IPS DF 4.7 (cell line): ENCODE data around the gene BOLA3.
"Not testable (repeated sequence)": the region's sequence is repeated elsewhere in the genome, so short reads cannot be mapped to it uniquely, and the experiment has no call there.

Experiments used
- DNase-seq: peaks from one replicate; pipeline ENCODE4 v3.0.0-alpha.2; 2013; ENCODE audit warnings: low spot score; ENCODE audit errors: extremely low read depth

BOLA3 gene

GRCh38 chr2:74149247-74149525 lies 1.5 kb upstream of the BOLA3 start:
- DNase-seq, result no peak

GRCh38 chr2:74148457-74149246 lies 940 bp upstream of the BOLA3 start:
- DNase-seq, result no peak

GRCh38 chr2:74146929-74147726 lies 584 bp downstream of the BOLA3 start:
- DNase-seq, result no peak

- DNase-seq, result no peak
Observed at GRCh38 chr2:74142340-74142739, 5.4 kb downstream of the BOLA3 start.

GRCh38 chr2:74138600-74139323 lies 8.9 kb downstream of the BOLA3 start:
- DNase-seq, result no peak

- no peak for DNase-seq
Observed at GRCh38 chr2:74137651-74138599, 9.8 kb downstream of the BOLA3 start.

- DNase-seq, result no peak
Observed at GRCh38 chr2:74131901-74132300, 15.8 kb downstream of the BOLA3 start.

GRCh38 chr2:74130211-74130995 lies 17.3 kb downstream of the BOLA3 start:
- no peak for DNase-seq

- no peak for DNase-seq
Observed at GRCh38 chr2:74128206-74128605, 19.5 kb downstream of the BOLA3 start.

GRCh38 chr2:74123955-74124354 lies 23.8 kb downstream of the BOLA3 start:
- DNase-seq, result not testable (repeated sequence)

- not testable (repeated sequence) for DNase-seq
Observed at GRCh38 chr2:74121846-74122245, 25.9 kb downstream of the BOLA3 start.

GRCh38 chr2:74119912-74120825 lies 27.5 kb downstream of the BOLA3 start:
- no peak for DNase-seq

- no peak for DNase-seq
Observed at GRCh38 chr2:74119339-74119738, 28.4 kb downstream of the BOLA3 start.

- no peak for DNase-seq
Observed at GRCh38 chr2:74111380-74111779, 36.3 kb downstream of the BOLA3 start.

- no peak for DNase-seq
Observed at GRCh38 chr2:74110537-74110936, 37.2 kb downstream of the BOLA3 start.

- DNase-seq, result no peak
Observed at GRCh38 chr2:74109551-74109950, 38.2 kb downstream of the BOLA3 start.

GRCh38 chr2:74107071-74107470 lies 40.6 kb downstream of the BOLA3 start:
- no peak for DNase-seq

GRCh38 chr2:74105413-74105812 lies 42.3 kb downstream of the BOLA3 start:
- no peak for DNase-seq

GRCh38 chr2:74104839-74105238 lies 42.9 kb downstream of the BOLA3 start:
- no peak for DNase-seq
